ENCODE data around the gene DKK3.

The DKK3 gene

GRCh38 chr11:11998091-11998781 is 10.2 kb downstream of the DKK3 start:
- no peak for TF ChIP-seq CTCF (IDR thresholded peaks at IDR 0.05; ENCODE audit: extremely low read depth, missing control alignments)
- no peak for DNase-seq (ENCODE audit: low spot score)

DNA sequence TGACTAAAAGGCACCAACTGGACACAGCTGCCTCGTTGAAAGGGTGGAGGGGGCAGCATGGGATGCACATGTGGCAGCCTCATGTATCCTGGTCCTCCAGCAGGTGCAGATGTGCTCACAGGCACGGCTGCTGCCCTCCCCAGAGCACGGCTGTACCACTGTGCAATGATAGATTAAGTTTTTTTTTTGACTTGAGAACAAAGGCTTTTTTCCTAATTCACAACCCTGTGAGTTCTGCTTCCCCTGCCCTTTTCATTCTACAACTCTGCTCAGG is 11.4 kb downstream of the DKK3 start:
- no peak for TF ChIP-seq CTCF (IDR thresholded peaks at IDR 0.05; ENCODE audit: extremely low read depth, missing control alignments)
- DNase-seq (ENCODE audit: low spot score), result no peak

DNA sequence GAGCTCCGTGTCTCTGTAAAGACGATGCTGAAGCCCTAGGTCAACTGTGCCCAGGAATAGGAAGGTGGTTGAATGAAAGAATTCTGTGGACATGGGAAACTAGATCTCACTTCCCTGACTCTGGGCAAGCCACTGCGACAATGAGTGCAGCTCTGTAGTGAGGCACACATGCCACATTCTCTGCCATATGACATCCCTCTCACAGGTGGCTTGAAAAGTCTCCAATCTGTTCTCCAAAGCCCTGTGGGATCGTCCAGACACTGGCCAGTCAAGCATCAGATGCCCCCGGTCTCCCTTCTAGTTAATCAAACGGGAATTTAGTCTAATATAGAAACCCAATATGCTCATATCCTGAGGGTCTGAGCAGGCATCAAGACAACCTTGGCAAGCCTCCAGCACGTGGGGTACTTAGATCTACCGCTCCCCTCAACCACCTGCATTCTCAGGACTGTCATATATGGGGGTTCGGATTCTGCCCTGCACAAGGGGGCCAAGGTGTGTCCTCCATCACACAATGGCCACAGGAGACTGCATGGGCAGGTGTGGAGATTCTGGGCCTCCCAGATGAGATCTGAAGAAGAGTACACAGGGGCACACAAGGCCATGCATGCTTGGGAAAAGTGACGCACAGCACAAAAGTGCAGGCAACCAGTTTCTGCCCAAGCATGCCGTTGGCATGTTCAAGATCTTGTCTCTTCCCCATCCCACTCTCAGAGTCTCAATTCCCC is 11.9 kb downstream of the DKK3 start:
- DNase-seq (ENCODE audit: low spot score), result no peak
- TF ChIP-seq CTCF (IDR thresholded peaks at IDR 0.05; ENCODE audit: extremely low read depth, missing control alignments), result no peak

- TF ChIP-seq CTCF (IDR thresholded peaks at IDR 0.05; ENCODE audit: extremely low read depth, missing control alignments), result no peak
- DNase-seq (ENCODE audit: low spot score), result no peak
Observed at GRCh38 chr11:11995601-11996000, 12.8 kb downstream of the DKK3 start.

GRCh38 chr11:11993839-11994238 is 14.6 kb downstream of the DKK3 start:
- no peak for TF ChIP-seq CTCF (IDR thresholded peaks at IDR 0.05; ENCODE audit: extremely low read depth, missing control alignments)
- DNase-seq (ENCODE audit: low spot score), result no peak

DNA sequence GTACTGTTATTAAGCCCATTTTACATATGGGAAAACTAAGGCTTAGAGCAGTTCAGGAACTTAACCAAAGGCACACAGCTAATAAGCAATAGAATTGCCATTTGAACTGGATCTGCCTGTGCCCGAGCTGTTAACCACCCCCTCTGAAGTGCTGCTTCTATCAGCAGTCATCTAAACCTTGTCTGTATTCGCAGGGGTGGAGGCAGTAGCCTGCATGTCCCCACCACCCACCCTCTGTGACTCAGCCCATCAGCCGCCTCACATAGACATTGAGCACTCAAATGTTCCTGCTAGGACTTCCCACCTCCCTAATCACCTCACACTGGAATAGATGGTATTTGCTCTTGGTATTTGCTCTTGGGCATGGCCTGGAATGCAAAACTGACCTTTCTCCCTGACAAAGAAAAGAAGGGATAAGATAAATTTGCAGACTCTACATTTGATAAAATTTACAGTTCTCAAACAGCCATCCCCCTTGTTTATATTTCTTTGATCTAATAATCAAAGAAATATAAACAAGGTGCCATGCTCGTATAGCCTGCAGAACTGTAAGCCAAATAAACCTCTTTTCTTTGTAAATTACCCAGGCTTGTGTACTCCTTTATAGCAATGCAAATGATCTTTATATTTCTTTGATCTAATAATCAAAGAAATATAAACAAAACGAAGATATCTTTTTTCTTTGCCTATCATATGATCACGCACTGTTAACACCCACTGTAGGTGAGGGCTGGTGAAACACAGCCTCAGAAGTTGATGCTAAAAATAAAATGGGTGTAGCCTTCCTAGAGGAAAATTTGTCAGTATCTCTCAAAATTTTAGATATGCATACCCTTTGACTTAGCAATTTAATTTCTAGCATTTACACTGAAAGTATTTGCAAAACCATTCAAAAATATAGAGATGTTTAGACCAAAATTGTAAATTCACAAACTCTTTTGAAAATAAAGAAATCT is 15.9 kb downstream of the DKK3 start:
- no peak for TF ChIP-seq CTCF (IDR thresholded peaks at IDR 0.05; ENCODE audit: extremely low read depth, missing control alignments)
- DNase-seq (ENCODE audit: low spot score), result no peak

Data from GM20000 (cell line).